SU-DHL-6 (cell line): ENCODE results near the gene EEF1AKMT4.

ENCODE experiments used
- H2AFZ ChIP-seq: fragments of 200-600 bp; sonication (generic); 2 replicates; pipeline ENCODE4 v1.6.1; 2014; ENCODE audit warnings: low read depth, mild to moderate bottlenecking, moderate library complexity, mixed read lengths, antibody characterized with exemption, low read length; ENCODE audit not compliant: severe bottlenecking
- H3F3A ChIP-seq: fragments of 200-600 bp; shearing (Covaris generic); 2 replicates; pipeline ENCODE4 v1.6.0; 2016; ENCODE audit warnings: antibody characterized with exemption, mild to moderate bottlenecking; ENCODE audit not compliant: insufficient read depth
- H3K27ac ChIP-seq: fragments of 200-600 bp; sonication (generic); 2 replicates; pipeline ENCODE4 v1.5.1; 2016; ENCODE audit warnings: low read depth, mild to moderate bottlenecking, low read length, moderate library complexity, mixed read lengths
- H3K27me3 ChIP-seq: fragments of 200-600 bp; sonication (generic), shearing (Covaris generic); 2 replicates; pipeline ENCODE4 v1.6.0; 2014; ENCODE audit warnings: mild to moderate bottlenecking, low read length
- H3K36me3 ChIP-seq: fragments of 200-600 bp; sonication (generic); 2 replicates; pipeline ENCODE4 v1.6.1; 2014; ENCODE audit warnings: mild to moderate bottlenecking, low read length, mixed read lengths
- H3K4me2 ChIP-seq: fragments of 300-600, 200-600 bp; shearing (Covaris generic), sonication (generic); 2 replicates; pipeline ENCODE4 v1.6.0; 2014; ENCODE audit warnings: low read length, low read depth, mild to moderate bottlenecking; ENCODE audit not compliant: poor library complexity, severe bottlenecking
- H3K4me3 ChIP-seq: fragments of 200-600 bp; sonication (generic); 2 replicates; pipeline ENCODE4 v1.5.1; 2014; ENCODE audit warnings: antibody characterized with exemption, low read length, mild to moderate bottlenecking, mixed read lengths; ENCODE audit not compliant: insufficient read depth, poor library complexity, severe bottlenecking
- H3K79me2 ChIP-seq: fragments of 200-600 bp; sonication (generic); 2 replicates; pipeline ENCODE4 v1.6.1; 2014; ENCODE audit warnings: mild to moderate bottlenecking, low read length, moderate library complexity; ENCODE audit not compliant: insufficient read depth
- H3K9ac ChIP-seq: fragments of 200-600 bp; sonication (generic); 2 replicates; pipeline ENCODE4 v1.7.0; 2014; ENCODE audit warnings: mild to moderate bottlenecking, low read length
- H3K9me2 ChIP-seq: fragments of 200-600 bp; sonication (generic); replicated peaks from 2 replicates; pipeline ENCODE4 v1.6.1; 2014; ENCODE audit warnings: low read length; ENCODE audit not compliant: insufficient read depth
- H3K9me3 ChIP-seq: fragments of 200-600 bp; sonication (generic); 2 replicates; pipeline ENCODE4 v1.6.1; 2014; ENCODE audit warnings: low read length, mixed read lengths; ENCODE audit not compliant: insufficient read depth
- H4K20me1 ChIP-seq: fragments of 200-600 bp; sonication (generic); 2 replicates; pipeline ENCODE4 v1.6.1; 2014; ENCODE audit warnings: low read depth, mild to moderate bottlenecking, antibody characterized with exemption, low read length, moderate library complexity, mixed read lengths
- EZH2phosphoT487 ChIP-seq: fragments of 200-600 bp; sonication (generic), shearing (Covaris generic); conservative IDR thresholded peaks from 2 replicates; pipeline ENCODE4 v1.6.1; 2018; ENCODE audit warnings: mild to moderate bottlenecking, antibody characterized with exemption, low read length, moderate library complexity, mixed read lengths
- TF ChIP-seq, protein P1 (sequence below): fragments of 200-600 bp; sonication (generic); IDR thresholded peaks from one replicate; pipeline ENCODE4 v1.5.1; 2017; ENCODE audit warnings: antibody characterized with exemption, mild to moderate bottlenecking, low read length, moderate library complexity; ENCODE audit not compliant: insufficient read depth, poor library complexity, severe bottlenecking

The EEF1AKMT4 gene

DNA sequence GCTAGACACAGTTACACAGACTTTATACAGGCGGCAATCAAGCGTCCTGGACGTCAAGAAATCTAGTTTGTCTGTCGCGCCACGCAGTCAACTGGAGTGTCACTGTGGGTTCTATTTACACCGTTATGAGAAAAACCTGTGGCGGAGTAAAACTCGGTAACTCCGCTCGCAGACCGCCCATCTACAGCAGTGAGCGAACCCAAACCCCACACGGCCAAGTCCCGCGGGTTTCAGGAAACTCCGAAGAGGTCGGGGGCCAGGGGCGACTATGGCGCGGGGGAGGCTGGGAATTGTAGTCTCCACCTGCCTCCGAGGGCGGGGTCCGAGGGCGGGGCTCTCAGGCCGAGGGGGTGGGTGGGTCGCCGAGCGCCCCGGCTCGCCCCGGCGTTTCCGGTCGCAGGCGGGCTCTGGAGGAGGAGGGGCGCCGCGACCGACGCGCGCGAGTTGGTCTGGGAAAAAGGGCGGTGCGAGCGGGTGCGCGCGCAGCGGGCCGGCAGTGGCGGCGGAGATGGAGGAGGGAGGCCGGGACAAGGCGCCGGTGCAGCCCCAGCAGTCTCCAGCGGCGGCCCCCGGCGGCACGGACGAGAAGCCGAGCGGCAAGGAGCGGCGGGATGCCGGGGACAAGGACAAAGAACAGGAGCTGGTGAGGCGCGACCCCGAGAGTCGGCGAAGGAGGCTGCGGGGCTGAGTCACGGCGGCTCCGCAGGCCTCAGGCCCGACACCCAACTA, 49.5 kb downstream of the EEF1AKMT4 start, which contains the start of gene PSMD2:
PSMD2 (plus strand) TSS at position 483 of the 729 bp plus-strand sequence; CDS start at position 509, 26 bp downstream.
- Histone ChIP-seq H3K4me2 (peak within 1 kb of the TSS; percentile 85), H3F3A (no peaks in the 10 kb centered on the region), H3K27me3 (no peaks in the 10 kb centered on the region), H3K9ac (peak within 1 kb of the TSS; percentile 92), H3K27ac (peak within 1 kb of the TSS; percentile 56), H3K36me3 (peaks cover 7% of the 10 kb centered on the region; the same call in 1 of the 2 replicates), H2AFZ (peak within 1 kb of the TSS; percentile 72), H4K20me1 (no peaks in the 10 kb centered on the region), H3K4me3 (peak within 1 kb of the TSS; percentile 89), H3K9me3 (no peaks in the 10 kb centered on the region), H3K79me2 (peaks cover 16% of the 10 kb centered on the region), H3K9me2 (no peaks in the 10 kb centered on the region)
- TF ChIP-seq, protein P1, sequence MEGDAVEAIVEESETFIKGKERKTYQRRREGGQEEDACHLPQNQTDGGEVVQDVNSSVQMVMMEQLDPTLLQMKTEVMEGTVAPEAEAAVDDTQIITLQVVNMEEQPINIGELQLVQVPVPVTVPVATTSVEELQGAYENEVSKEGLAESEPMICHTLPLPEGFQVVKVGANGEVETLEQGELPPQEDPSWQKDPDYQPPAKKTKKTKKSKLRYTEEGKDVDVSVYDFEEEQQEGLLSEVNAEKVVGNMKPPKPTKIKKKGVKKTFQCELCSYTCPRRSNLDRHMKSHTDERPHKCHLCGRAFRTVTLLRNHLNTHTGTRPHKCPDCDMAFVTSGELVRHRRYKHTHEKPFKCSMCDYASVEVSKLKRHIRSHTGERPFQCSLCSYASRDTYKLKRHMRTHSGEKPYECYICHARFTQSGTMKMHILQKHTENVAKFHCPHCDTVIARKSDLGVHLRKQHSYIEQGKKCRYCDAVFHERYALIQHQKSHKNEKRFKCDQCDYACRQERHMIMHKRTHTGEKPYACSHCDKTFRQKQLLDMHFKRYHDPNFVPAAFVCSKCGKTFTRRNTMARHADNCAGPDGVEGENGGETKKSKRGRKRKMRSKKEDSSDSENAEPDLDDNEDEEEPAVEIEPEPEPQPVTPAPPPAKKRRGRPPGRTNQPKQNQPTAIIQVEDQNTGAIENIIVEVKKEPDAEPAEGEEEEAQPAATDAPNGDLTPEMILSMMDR = no peak
- no peak for TF ChIP-seq EZH2phosphoT487

DNA sequence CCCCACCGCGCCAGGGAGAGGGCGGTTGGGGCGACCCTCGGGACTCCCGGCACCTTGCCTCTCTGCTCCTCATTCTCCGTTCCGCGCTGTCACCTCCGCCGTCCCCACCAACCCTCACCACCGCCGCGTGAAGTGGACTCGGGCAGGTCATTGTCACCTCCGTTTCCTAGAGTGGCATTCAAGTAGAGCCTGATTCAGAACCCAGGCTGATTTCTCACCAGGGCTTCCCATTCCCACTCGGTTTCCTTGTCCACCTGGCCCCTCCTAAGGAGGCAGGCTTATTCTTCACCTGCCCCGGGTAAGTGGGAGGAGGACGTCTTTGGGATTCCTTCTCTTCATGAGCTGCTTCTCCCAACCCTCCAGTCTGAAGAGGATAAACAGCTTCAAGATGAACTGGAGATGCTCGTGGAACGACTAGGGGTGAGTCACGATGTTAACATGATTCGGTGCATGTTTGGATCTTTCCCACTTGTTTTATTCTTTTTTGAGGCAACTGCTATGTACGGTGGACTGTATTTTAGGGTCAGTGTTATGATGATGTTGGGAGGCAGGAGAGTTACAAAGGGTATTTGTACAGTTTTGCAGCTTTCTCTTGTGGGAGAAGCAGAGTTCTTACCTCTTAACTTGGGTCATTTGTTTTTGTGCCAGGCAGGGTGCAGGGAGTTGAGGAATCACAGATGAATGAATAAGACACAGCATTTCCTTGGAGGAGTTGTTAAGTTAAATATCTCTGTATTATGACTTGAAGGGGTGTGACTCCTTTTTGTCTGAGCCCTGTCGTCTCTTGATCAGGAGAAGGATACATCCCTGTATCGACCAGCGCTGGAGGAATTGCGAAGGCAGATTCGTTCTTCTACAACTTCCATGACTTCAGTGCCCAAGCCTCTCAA, 50.3 kb downstream of the EEF1AKMT4 start:
- Histone ChIP-seq H3K79me2 (peaks cover 16% of the 10 kb centered on the region), H3K9me3 (no peaks in the 10 kb centered on the region), H3K36me3 (peaks cover 7% of the 10 kb centered on the region; the same call in 1 of the 2 replicates), H3K9ac (peak overlapping the region; percentile 92), H3K9me2 (no peaks in the 10 kb centered on the region), H3K4me3 (peak overlapping the region; percentile 89), H3K27me3 (no peaks in the 10 kb centered on the region), H4K20me1 (no peaks in the 10 kb centered on the region), H3K27ac (no peak overlapping the region), H3F3A (no peaks in the 10 kb centered on the region), H2AFZ (peak overlapping the region; percentile 40), H3K4me2 (peak overlapping the region; percentile 85)
- TF ChIP-seq, protein P1 = no peak
- TF ChIP-seq EZH2phosphoT487 = no peak

DNA sequence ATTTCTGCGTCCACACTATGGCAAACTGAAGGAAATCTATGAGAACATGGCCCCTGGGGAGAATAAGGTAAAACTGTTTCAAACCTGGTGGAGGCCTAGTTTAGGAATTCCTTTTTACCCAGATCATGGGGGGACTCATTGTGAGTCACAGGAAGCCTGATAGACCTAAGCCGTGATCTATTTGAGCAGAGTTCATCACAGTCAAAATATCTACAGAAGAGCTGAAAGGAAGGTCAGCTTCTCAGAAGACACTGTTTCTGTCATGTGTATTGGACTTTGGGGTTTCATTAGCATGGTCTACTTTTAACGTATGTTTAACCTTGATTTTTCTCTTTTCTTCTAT, 50.9 kb downstream of the EEF1AKMT4 start:
- Histone ChIP-seq H3K36me3 (peaks cover 7% of the 10 kb centered on the region; the same call in 1 of the 2 replicates), H2AFZ (no peak overlapping the region), H3K9me3 (no peaks in the 10 kb centered on the region), H3K27me3 (no peaks in the 10 kb centered on the region), H3K9me2 (no peaks in the 10 kb centered on the region), H3K27ac (no peak overlapping the region), H3K4me2 (peak overlapping the region; percentile 85), H3K4me3 (peak overlapping the region; percentile 89), H4K20me1 (no peaks in the 10 kb centered on the region), H3K79me2 (peaks cover 16% of the 10 kb centered on the region), H3F3A (no peaks in the 10 kb centered on the region), H3K9ac (peak overlapping the region; percentile 92)
- no peak for TF ChIP-seq EZH2phosphoT487
- TF ChIP-seq, protein P1 = no peak
